NT2/D1 (cell line): Measurements from ENCODE around the gene KIF13A.

Experiments
- YY1 ChIP-seq: IDR thresholded peaks from 2 replicates; pipeline ENCODE4 v1.6.1; 2011; ENCODE audit not compliant: insufficient read length, insufficient read depth
- ZNF274 ChIP-seq: IDR thresholded peaks from 2 replicates; pipeline ENCODE4 v1.6.1; 2011; ENCODE audit warnings: mild to moderate bottlenecking, low read depth, low read length

DNA sequence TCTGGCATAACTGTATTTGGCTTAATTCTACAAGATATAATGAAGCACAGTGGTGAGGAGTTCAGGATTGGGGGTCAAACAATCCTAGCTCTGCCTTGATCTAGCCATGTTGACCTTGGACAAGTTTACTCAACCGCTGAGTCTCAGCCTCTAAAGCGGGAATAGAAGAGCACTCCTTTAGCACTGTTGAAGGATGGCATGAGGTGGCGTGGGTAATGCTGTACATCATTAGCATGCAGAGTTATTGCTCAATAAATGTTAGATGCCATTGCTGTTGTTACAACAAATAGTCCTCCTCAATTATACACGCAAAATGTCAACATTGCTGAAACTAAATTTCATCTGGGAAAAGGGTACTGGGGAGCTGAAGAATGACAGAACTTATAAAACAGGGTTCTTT, 78.6 kb downstream of the KIF13A start:
- no peak for TF ChIP-seq YY1
- TF ChIP-seq ZNF274, result no peak
